ENCODE data around the gene ZNF664.
A peak's percentile ranks its signal among the peaks of the same experiment; 100 is the strongest.

ZNF664 gene

GRCh38 chr12:123960029-123960735, 12.8 kb upstream of the ZNF664 start:
- no peaks in the 10 kb centered on the region for H3K36me3 ChIP-seq (ENCODE audit: control insufficient read depth, insufficient read depth, low read length)
- no peak overlapping the region for H3K4me3 ChIP-seq (ENCODE audit: low read depth, low read length)
- H3K4me1 ChIP-seq (ENCODE audit: control insufficient read depth, insufficient read depth, low read length): no peaks in the 10 kb centered on the region
- H3K27me3 ChIP-seq (ENCODE audit: control insufficient read depth, insufficient read depth, low read length): peaks cover 90% of the 10 kb centered on the region
- H3K9ac ChIP-seq (ENCODE audit: low read length): no peak overlapping the region
- no peaks in the 10 kb centered on the region for H3K9me3 ChIP-seq (ENCODE audit: control insufficient read depth, insufficient read depth, low read depth, low read length)
- no peak overlapping the region for H3K27ac ChIP-seq (ENCODE audit: low read depth, low read length)

GRCh38 chr12:123960856-123961255, 12.2 kb upstream of the ZNF664 start:
- Histone ChIP-seq H3K9me3 (ENCODE audit: control insufficient read depth, insufficient read depth, low read depth, low read length) (no peaks in the 10 kb centered on the region), H3K4me3 (ENCODE audit: low read depth, low read length) (no peak overlapping the region), H3K27me3 (ENCODE audit: control insufficient read depth, insufficient read depth, low read length) (peaks cover 90% of the 10 kb centered on the region), H3K4me1 (ENCODE audit: control insufficient read depth, insufficient read depth, low read length) (no peaks in the 10 kb centered on the region), H3K36me3 (ENCODE audit: control insufficient read depth, insufficient read depth, low read length) (no peaks in the 10 kb centered on the region), H3K9ac (ENCODE audit: low read length) (no peak overlapping the region), H3K27ac (ENCODE audit: low read depth, low read length) (no peak overlapping the region)

- Histone ChIP-seq H3K9me3 (ENCODE audit: control insufficient read depth, insufficient read depth, low read depth, low read length) (no peaks in the 10 kb centered on the region), H3K27me3 (ENCODE audit: control insufficient read depth, insufficient read depth, low read length) (peaks cover 90% of the 10 kb centered on the region), H3K4me3 (ENCODE audit: low read depth, low read length) (no peak overlapping the region), H3K9ac (ENCODE audit: low read length) (no peak overlapping the region), H3K36me3 (ENCODE audit: control insufficient read depth, insufficient read depth, low read length) (no peaks in the 10 kb centered on the region), H3K4me1 (ENCODE audit: control insufficient read depth, insufficient read depth, low read length) (no peaks in the 10 kb centered on the region), H3K27ac (ENCODE audit: low read depth, low read length) (no peak overlapping the region)
These were observed 11.2 kb upstream of the ZNF664 start for GRCh38 chr12:123961585-123962345.

GRCh38 chr12:123962513-123962912, 10.5 kb upstream of the ZNF664 start:
- Histone ChIP-seq H3K9me3 (ENCODE audit: control insufficient read depth, insufficient read depth, low read depth, low read length) (no peaks in the 10 kb centered on the region), H3K36me3 (ENCODE audit: control insufficient read depth, insufficient read depth, low read length) (no peaks in the 10 kb centered on the region), H3K4me1 (ENCODE audit: control insufficient read depth, insufficient read depth, low read length) (no peaks in the 10 kb centered on the region), H3K4me3 (ENCODE audit: low read depth, low read length) (no peak overlapping the region), H3K9ac (ENCODE audit: low read length) (no peak overlapping the region), H3K27me3 (ENCODE audit: control insufficient read depth, insufficient read depth, low read length) (peaks cover 93% of the 10 kb centered on the region), H3K27ac (ENCODE audit: low read depth, low read length) (no peak overlapping the region)

- Histone ChIP-seq H3K27me3 (ENCODE audit: control insufficient read depth, insufficient read depth, low read length) (peaks cover 99% of the 10 kb centered on the region), H3K9me3 (ENCODE audit: control insufficient read depth, insufficient read depth, low read depth, low read length) (no peaks in the 10 kb centered on the region), H3K27ac (ENCODE audit: low read depth, low read length) (no peak overlapping the region), H3K4me1 (ENCODE audit: control insufficient read depth, insufficient read depth, low read length) (no peaks in the 10 kb centered on the region), H3K4me3 (ENCODE audit: low read depth, low read length) (no peak overlapping the region), H3K36me3 (ENCODE audit: control insufficient read depth, insufficient read depth, low read length) (no peaks in the 10 kb centered on the region), H3K9ac (ENCODE audit: low read length) (no peak overlapping the region)
These were observed 9.2 kb upstream of the ZNF664 start for GRCh38 chr12:123963821-123964220.

GRCh38 chr12:123965382-123965781, 7.6 kb upstream of the ZNF664 start:
- no peak overlapping the region for H3K4me3 ChIP-seq (ENCODE audit: low read depth, low read length)
- H3K27me3 ChIP-seq (ENCODE audit: control insufficient read depth, insufficient read depth, low read length): peaks cover 100% of the 10 kb centered on the region
- no peaks in the 10 kb centered on the region for H3K4me1 ChIP-seq (ENCODE audit: control insufficient read depth, insufficient read depth, low read length)
- no peak overlapping the region for H3K9ac ChIP-seq (ENCODE audit: low read length)
- no peaks in the 10 kb centered on the region for H3K36me3 ChIP-seq (ENCODE audit: control insufficient read depth, insufficient read depth, low read length)
- H3K27ac ChIP-seq (ENCODE audit: low read depth, low read length): no peak overlapping the region
- H3K9me3 ChIP-seq (ENCODE audit: control insufficient read depth, insufficient read depth, low read depth, low read length): no peaks in the 10 kb centered on the region

- H3K27me3 ChIP-seq (ENCODE audit: control insufficient read depth, insufficient read depth, low read length): peaks cover 100% of the 10 kb centered on the region
These were observed 6.4 kb upstream of the ZNF664 start for GRCh38 chr12:123966596-123966995.

GRCh38 chr12:123967121-123967586, 5.9 kb upstream of the ZNF664 start:
- no peaks in the 10 kb centered on the region; the same call in 1 of the 2 replicates for H3K4me1 ChIP-seq (ENCODE audit: control insufficient read depth, insufficient read depth, low read length)
- no peaks in the 10 kb centered on the region for H3K36me3 ChIP-seq (ENCODE audit: control insufficient read depth, insufficient read depth, low read length)
- H3K27me3 ChIP-seq (ENCODE audit: control insufficient read depth, insufficient read depth, low read length): peaks cover 96% of the 10 kb centered on the region
- H3K9ac ChIP-seq (ENCODE audit: low read length): no peak overlapping the region
- no peak overlapping the region for H3K27ac ChIP-seq (ENCODE audit: low read depth, low read length)
- H3K4me3 ChIP-seq (ENCODE audit: low read depth, low read length): no peak overlapping the region
- no peaks in the 10 kb centered on the region for H3K9me3 ChIP-seq (ENCODE audit: control insufficient read depth, insufficient read depth, low read depth, low read length)

More at GRCh38 chr12:123966596-123966995, 6.4 kb upstream of the ZNF664 start:
- no peaks in the 10 kb centered on the region; the same call in 1 of the 2 replicates for H3K4me1 ChIP-seq (ENCODE audit: control insufficient read depth, insufficient read depth, low read length)
- H3K9me3 ChIP-seq (ENCODE audit: control insufficient read depth, insufficient read depth, low read depth, low read length): no peaks in the 10 kb centered on the region
- H3K36me3 ChIP-seq (ENCODE audit: control insufficient read depth, insufficient read depth, low read length): no peaks in the 10 kb centered on the region
- no peak overlapping the region for H3K4me3 ChIP-seq (ENCODE audit: low read depth, low read length)
- H3K27ac ChIP-seq (ENCODE audit: low read depth, low read length): no peak overlapping the region
- H3K9ac ChIP-seq (ENCODE audit: low read length): no peak overlapping the region

GRCh38 chr12:123971449-123971769, 1.6 kb upstream of the ZNF664 start:
- Histone ChIP-seq H3K4me1 (ENCODE audit: control insufficient read depth, insufficient read depth, low read length) (peaks cover 4% of the 10 kb centered on the region), H3K27ac (ENCODE audit: low read depth, low read length) (no peak overlapping the region), H3K9me3 (ENCODE audit: control insufficient read depth, insufficient read depth, low read depth, low read length) (no peaks in the 10 kb centered on the region), H3K4me3 (ENCODE audit: low read depth, low read length) (peak overlapping the region; percentile 14), H3K36me3 (ENCODE audit: control insufficient read depth, insufficient read depth, low read length) (peaks cover 3% of the 10 kb centered on the region), H3K9ac (ENCODE audit: low read length) (no peak overlapping the region), H3K27me3 (ENCODE audit: control insufficient read depth, insufficient read depth, low read length) (peaks cover 81% of the 10 kb centered on the region)

- peaks cover 76% of the 10 kb centered on the region for H3K27me3 ChIP-seq (ENCODE audit: control insufficient read depth, insufficient read depth, low read length)
- peaks cover 5% of the 10 kb centered on the region for H3K36me3 ChIP-seq (ENCODE audit: control insufficient read depth, insufficient read depth, low read length)
- H3K9ac ChIP-seq (ENCODE audit: low read length): peak overlapping the region; percentile 38
- H3K4me1 ChIP-seq (ENCODE audit: control insufficient read depth, insufficient read depth, low read length): peaks cover 4% of the 10 kb centered on the region
- H3K4me3 ChIP-seq (ENCODE audit: low read depth, low read length): peak overlapping the region; percentile 14
- no peaks in the 10 kb centered on the region for H3K9me3 ChIP-seq (ENCODE audit: control insufficient read depth, insufficient read depth, low read depth, low read length)
- no peak overlapping the region for H3K27ac ChIP-seq (ENCODE audit: low read depth, low read length)
These were observed 1.1 kb upstream of the ZNF664 start for GRCh38 chr12:123971770-123972456.
